ENCODE data around the gene CFP.

DNA sequence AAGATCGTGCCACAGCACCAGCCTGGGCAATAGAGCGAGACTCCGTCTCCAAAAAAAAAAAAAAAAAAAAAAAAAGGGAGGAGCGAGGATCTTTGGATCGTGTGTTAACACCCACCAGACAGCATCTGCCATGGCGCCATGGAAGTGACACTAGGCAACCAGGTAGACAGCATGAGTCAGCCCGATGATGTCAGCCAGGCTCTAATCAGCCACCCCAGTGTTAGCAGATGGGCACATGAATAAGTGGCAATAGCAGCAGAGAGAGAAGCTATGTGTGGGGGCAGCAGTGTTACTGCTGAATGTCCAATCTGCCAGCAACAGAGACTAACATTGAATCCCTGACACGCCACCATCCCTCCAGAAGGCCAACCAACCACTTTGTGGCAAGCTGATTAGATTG is 16.6 kb downstream of the CFP start:
- TF ChIP-seq, protein P1, sequence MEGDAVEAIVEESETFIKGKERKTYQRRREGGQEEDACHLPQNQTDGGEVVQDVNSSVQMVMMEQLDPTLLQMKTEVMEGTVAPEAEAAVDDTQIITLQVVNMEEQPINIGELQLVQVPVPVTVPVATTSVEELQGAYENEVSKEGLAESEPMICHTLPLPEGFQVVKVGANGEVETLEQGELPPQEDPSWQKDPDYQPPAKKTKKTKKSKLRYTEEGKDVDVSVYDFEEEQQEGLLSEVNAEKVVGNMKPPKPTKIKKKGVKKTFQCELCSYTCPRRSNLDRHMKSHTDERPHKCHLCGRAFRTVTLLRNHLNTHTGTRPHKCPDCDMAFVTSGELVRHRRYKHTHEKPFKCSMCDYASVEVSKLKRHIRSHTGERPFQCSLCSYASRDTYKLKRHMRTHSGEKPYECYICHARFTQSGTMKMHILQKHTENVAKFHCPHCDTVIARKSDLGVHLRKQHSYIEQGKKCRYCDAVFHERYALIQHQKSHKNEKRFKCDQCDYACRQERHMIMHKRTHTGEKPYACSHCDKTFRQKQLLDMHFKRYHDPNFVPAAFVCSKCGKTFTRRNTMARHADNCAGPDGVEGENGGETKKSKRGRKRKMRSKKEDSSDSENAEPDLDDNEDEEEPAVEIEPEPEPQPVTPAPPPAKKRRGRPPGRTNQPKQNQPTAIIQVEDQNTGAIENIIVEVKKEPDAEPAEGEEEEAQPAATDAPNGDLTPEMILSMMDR (IDR thresholded peaks at IDR 0.05): no peak
- TF ChIP-seq NR3C1 (IDR thresholded peaks at IDR 0.05): no peak
- TF ChIP-seq RNF2 (IDR thresholded peaks at IDR 0.05; ENCODE audit: borderline replicate concordance, low read depth): no peak
- TF ChIP-seq, protein P2, sequence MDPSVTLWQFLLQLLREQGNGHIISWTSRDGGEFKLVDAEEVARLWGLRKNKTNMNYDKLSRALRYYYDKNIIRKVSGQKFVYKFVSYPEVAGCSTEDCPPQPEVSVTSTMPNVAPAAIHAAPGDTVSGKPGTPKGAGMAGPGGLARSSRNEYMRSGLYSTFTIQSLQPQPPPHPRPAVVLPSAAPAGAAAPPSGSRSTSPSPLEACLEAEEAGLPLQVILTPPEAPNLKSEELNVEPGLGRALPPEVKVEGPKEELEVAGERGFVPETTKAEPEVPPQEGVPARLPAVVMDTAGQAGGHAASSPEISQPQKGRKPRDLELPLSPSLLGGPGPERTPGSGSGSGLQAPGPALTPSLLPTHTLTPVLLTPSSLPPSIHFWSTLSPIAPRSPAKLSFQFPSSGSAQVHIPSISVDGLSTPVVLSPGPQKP (IDR thresholded peaks at IDR 0.05; ENCODE audit: low read depth, low read length): no peak
- TF ChIP-seq POLR2A (IDR thresholded peaks at IDR 0.05; ENCODE audit: low read length): no peak
- TF ChIP-seq, protein P3, sequence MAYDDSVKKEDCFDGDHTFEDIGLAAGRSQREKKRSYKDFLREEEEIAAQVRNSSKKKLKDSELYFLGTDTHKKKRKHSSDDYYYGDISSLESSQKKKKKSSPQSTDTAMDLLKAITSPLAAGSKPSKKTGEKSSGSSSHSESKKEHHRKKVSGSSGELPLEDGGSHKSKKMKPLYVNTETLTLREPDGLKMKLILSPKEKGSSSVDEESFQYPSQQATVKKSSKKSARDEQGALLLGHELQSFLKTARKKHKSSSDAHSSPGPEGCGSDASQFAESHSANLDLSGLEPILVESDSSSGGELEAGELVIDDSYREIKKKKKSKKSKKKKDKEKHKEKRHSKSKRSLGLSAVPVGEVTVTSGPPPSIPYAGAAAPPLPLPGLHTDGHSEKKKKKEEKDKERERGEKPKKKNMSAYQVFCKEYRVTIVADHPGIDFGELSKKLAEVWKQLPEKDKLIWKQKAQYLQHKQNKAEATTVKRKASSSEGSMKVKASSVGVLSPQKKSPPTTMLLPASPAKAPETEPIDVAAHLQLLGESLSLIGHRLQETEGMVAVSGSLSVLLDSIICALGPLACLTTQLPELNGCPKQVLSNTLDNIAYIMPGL (CRISPR knock-in tag; IDR thresholded peaks at IDR 0.05; ENCODE audit: borderline replicate concordance): no peak
- TF ChIP-seq, protein P4, sequence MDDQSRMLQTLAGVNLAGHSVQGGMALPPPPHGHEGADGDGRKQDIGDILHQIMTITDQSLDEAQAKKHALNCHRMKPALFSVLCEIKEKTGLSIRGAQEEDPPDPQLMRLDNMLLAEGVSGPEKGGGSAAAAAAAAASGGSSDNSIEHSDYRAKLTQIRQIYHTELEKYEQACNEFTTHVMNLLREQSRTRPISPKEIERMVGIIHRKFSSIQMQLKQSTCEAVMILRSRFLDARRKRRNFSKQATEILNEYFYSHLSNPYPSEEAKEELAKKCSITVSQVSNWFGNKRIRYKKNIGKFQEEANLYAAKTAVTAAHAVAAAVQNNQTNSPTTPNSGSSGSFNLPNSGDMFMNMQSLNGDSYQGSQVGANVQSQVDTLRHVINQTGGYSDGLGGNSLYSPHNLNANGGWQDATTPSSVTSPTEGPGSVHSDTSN (IDR thresholded peaks at IDR 0.05): no peak
- no peak for TF ChIP-seq RAD21 (conservative IDR thresholded peaks at IDR 0.05 in 1 of 2, IDR thresholded peaks at IDR 0.05 in 1 of 2)
- TF ChIP-seq BHLHE40 (IDR thresholded peaks at IDR 0.05; ENCODE audit: low read depth, low read length): no peak
- TF ChIP-seq, protein P5, sequence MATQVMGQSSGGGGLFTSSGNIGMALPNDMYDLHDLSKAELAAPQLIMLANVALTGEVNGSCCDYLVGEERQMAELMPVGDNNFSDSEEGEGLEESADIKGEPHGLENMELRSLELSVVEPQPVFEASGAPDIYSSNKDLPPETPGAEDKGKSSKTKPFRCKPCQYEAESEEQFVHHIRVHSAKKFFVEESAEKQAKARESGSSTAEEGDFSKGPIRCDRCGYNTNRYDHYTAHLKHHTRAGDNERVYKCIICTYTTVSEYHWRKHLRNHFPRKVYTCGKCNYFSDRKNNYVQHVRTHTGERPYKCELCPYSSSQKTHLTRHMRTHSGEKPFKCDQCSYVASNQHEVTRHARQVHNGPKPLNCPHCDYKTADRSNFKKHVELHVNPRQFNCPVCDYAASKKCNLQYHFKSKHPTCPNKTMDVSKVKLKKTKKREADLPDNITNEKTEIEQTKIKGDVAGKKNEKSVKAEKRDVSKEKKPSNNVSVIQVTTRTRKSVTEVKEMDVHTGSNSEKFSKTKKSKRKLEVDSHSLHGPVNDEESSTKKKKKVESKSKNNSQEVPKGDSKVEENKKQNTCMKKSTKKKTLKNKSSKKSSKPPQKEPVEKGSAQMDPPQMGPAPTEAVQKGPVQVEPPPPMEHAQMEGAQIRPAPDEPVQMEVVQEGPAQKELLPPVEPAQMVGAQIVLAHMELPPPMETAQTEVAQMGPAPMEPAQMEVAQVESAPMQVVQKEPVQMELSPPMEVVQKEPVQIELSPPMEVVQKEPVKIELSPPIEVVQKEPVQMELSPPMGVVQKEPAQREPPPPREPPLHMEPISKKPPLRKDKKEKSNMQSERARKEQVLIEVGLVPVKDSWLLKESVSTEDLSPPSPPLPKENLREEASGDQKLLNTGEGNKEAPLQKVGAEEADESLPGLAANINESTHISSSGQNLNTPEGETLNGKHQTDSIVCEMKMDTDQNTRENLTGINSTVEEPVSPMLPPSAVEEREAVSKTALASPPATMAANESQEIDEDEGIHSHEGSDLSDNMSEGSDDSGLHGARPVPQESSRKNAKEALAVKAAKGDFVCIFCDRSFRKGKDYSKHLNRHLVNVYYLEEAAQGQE (IDR thresholded peaks at IDR 0.05): no peak
- TF ChIP-seq NPAS2 (CRISPR knock-in tag; IDR thresholded peaks at IDR 0.05; ENCODE audit: borderline replicate concordance): no peak
- TF ChIP-seq, protein P6, sequence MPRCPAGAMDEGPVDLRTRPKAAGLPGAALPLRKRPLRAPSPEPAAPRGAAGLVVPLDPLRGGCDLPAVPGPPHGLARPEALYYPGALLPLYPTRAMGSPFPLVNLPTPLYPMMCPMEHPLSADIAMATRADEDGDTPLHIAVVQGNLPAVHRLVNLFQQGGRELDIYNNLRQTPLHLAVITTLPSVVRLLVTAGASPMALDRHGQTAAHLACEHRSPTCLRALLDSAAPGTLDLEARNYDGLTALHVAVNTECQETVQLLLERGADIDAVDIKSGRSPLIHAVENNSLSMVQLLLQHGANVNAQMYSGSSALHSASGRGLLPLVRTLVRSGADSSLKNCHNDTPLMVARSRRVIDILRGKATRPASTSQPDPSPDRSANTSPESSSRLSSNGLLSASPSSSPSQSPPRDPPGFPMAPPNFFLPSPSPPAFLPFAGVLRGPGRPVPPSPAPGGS (IDR thresholded peaks at IDR 0.05): no peak

Measured in A549 (cell line).